PC-9 (cell line): Measurements from ENCODE around the gene GSK3B.

Source experiments
- CTCF ChIP-seq: fragments of 200-600 bp; sonication (generic); conservative IDR thresholded peaks from 2 replicates; pipeline ENCODE4 v1.6.1; 2017; ENCODE audit warnings: mixed run types, antibody characterized with exemption, mild to moderate bottlenecking, moderate library complexity
- EZH2 ChIP-seq: fragments of 200-600 bp; sonication (generic); IDR thresholded peaks from 2 replicates; pipeline ENCODE4 v1.8.0; 2017; ENCODE audit warnings: antibody characterized with exemption, low read depth

GRCh38 chr3:119944091-119944490 lies 150.2 kb downstream of the GSK3B start:
- no peak for TF ChIP-seq CTCF
- no peak for TF ChIP-seq EZH2
